DMS153 (cell line): ENCODE measurements around the gene SF3B5.
"Not testable (repeated sequence)": the region's sequence is repeated elsewhere in the genome, so short reads cannot be mapped to it uniquely, and the experiment has no call there.

Experiments used
- DNase-seq: peaks from one replicate; lab custom pipeline; 2025; lab: John Stamatoyannopoulos, UW

SF3B5 gene

GRCh38 chr6:144095134-144096002 is at the start of gene SF3B5:
TSS of gene SF3B5 (minus strand) at chr6:144095573. CDS start at chr6:144095497, 76 bp downstream.
- DNase-seq: peak; percentile 100

- no peak for DNase-seq
Measured at GRCh38 chr6:144144996-144145395, 49.6 kb upstream of the SF3B5 start.

- DNase-seq: no peak
Measured at GRCh38 chr6:144143878-144144277, 48.5 kb upstream of the SF3B5 start.

GRCh38 chr6:144143106-144143505 is 47.7 kb upstream of the SF3B5 start:
- no peak for DNase-seq

- DNase-seq: no peak
Measured at GRCh38 chr6:144141470-144141869, 46.1 kb upstream of the SF3B5 start.

- no peak for DNase-seq
Measured at GRCh38 chr6:144140867-144141266, 45.5 kb upstream of the SF3B5 start.

GRCh38 chr6:144139817-144140216 is 44.4 kb upstream of the SF3B5 start:
- no peak for DNase-seq

- no peak for DNase-seq
Measured at GRCh38 chr6:144138542-144138941, 43.2 kb upstream of the SF3B5 start.

- no peak for DNase-seq
Measured at GRCh38 chr6:144134737-144135136, 39.4 kb upstream of the SF3B5 start.

GRCh38 chr6:144134176-144134575 is 38.8 kb upstream of the SF3B5 start:
- DNase-seq: no peak

GRCh38 chr6:144133225-144133821 is 38.0 kb upstream of the SF3B5 start:
- no peak for DNase-seq

GRCh38 chr6:144132167-144132690 is 36.9 kb upstream of the SF3B5 start:
- not testable (repeated sequence) for DNase-seq

GRCh38 chr6:144131248-144131709 is 35.9 kb upstream of the SF3B5 start:
- DNase-seq: no peak

GRCh38 chr6:144129469-144129868 is 34.1 kb upstream of the SF3B5 start:
- DNase-seq: no peak

- no peak for DNase-seq
Measured at GRCh38 chr6:144127097-144127496, 31.7 kb upstream of the SF3B5 start.

- DNase-seq: no peak
Measured at GRCh38 chr6:144123836-144124235, 28.5 kb upstream of the SF3B5 start.

- DNase-seq: no peak
Measured at GRCh38 chr6:144123421-144123820, 28.0 kb upstream of the SF3B5 start.

- DNase-seq: no peak
Measured at GRCh38 chr6:144122861-144123260, 27.5 kb upstream of the SF3B5 start.

GRCh38 chr6:144119376-144119775 is 24.0 kb upstream of the SF3B5 start:
- DNase-seq: no peak

- DNase-seq: no peak
Measured at GRCh38 chr6:144115219-144115618, 19.8 kb upstream of the SF3B5 start.

GRCh38 chr6:144113366-144113765 is 18.0 kb upstream of the SF3B5 start:
- DNase-seq: no peak

- no peak for DNase-seq
Measured at GRCh38 chr6:144110210-144110609, 14.8 kb upstream of the SF3B5 start.

- no peak for DNase-seq
Measured at GRCh38 chr6:144106206-144106605, 10.8 kb upstream of the SF3B5 start.
